MM.1S (cell line): ENCODE results near the gene ABCC11.

Experiments used
- DNase-seq: peaks from one replicate; pipeline ENCODE4 v3.0.0-alpha.2; 2015
- H2AFZ ChIP-seq: fragments of 300-600 bp; sonication (generic); 2 replicates; pipeline ENCODE4 v1.6.0; 2016; ENCODE audit warnings: antibody characterized with exemption, low read length
- H3F3A ChIP-seq: fragments of 300-600 bp; sonication (generic); 2 replicates; pipeline ENCODE4 v1.6.1; 2016; ENCODE audit warnings: mild to moderate bottlenecking, antibody characterized with exemption, low read length, moderate library complexity, mixed read lengths; ENCODE audit not compliant: insufficient read depth
- H3K27ac ChIP-seq: fragments of 300-600 bp; sonication (generic); 2 replicates; pipeline ENCODE4 v1.5.1; 2016; ENCODE audit warnings: mild to moderate bottlenecking, low read length
- H3K27me3 ChIP-seq: fragments of 300-600 bp; sonication (generic); replicated peaks from 2 replicates; pipeline ENCODE4 v1.6.0; 2016; ENCODE audit warnings: low read length; ENCODE audit not compliant: insufficient read depth
- H3K36me3 ChIP-seq: fragments of 300-600 bp; sonication (generic); replicated peaks from 2 replicates; pipeline ENCODE4 v1.6.1; 2016; ENCODE audit warnings: mild to moderate bottlenecking, low read length, mixed read lengths; ENCODE audit not compliant: insufficient read depth
- H3K4me1 ChIP-seq: fragments of 300-600 bp; sonication (generic); 2 replicates; pipeline ENCODE4 v1.6.1; 2016; ENCODE audit warnings: low read length, mixed read lengths
- H3K4me2 ChIP-seq: fragments of 300-600 bp; sonication (generic); 2 replicates; pipeline ENCODE4 v1.6.0; 2016; ENCODE audit warnings: low read depth, low read length
- H3K4me3 ChIP-seq: fragments of 300-600 bp; sonication (generic); 2 replicates; pipeline ENCODE4 v1.5.1; 2016; ENCODE audit warnings: low read length, mixed read lengths
- H3K79me2 ChIP-seq: fragments of 300-600 bp; sonication (generic); 2 replicates; pipeline ENCODE4 v1.6.1; 2016; ENCODE audit warnings: mixed run types, low read length, mixed read lengths
- H3K9ac ChIP-seq: fragments of 300-600 bp; sonication (generic); 2 replicates; pipeline ENCODE4 v1.6.1; 2016; ENCODE audit warnings: low read length, mixed read lengths
- H3K9me2 ChIP-seq: fragments of 300-600 bp; sonication (generic); replicated peaks from 2 replicates; pipeline ENCODE4 v1.6.1; 2016; ENCODE audit warnings: mild to moderate bottlenecking, low read length, mixed read lengths; ENCODE audit not compliant: insufficient read depth
- H3K9me3 ChIP-seq: fragments of 300-600 bp; sonication (generic); replicated peaks from 2 replicates; pipeline ENCODE4 v1.6.1; 2016; ENCODE audit warnings: mild to moderate bottlenecking, low read length, mixed read lengths; ENCODE audit not compliant: insufficient read depth
- H4K20me1 ChIP-seq: fragments of 300-600 bp; sonication (generic); 2 replicates; pipeline ENCODE4 v1.6.1; 2016; ENCODE audit warnings: mild to moderate bottlenecking, low read length, moderate library complexity, mixed read lengths; ENCODE audit not compliant: insufficient read depth
- EZH2 ChIP-seq: fragments of 300-600 bp; sonication (generic); optimal IDR thresholded peaks from 2 replicates; pipeline ENCODE3; 2017; ENCODE audit warnings: low read depth, mild to moderate bottlenecking, antibody characterized with exemption, low read length, mixed read lengths
- EZH2phosphoT487 ChIP-seq: fragments of 300-600 bp; sonication (generic); IDR thresholded peaks from 2 replicates; pipeline ENCODE4 v1.6.1; 2018; ENCODE audit warnings: antibody characterized with exemption, low read length
- TF ChIP-seq, protein P1 (sequence below): fragments of 300-600 bp; sonication (generic); IDR thresholded peaks from 2 replicates; pipeline ENCODE4 v1.5.1; 2016; ENCODE audit warnings: antibody characterized with exemption, low read length, mixed read lengths

The ABCC11 gene

DNA sequence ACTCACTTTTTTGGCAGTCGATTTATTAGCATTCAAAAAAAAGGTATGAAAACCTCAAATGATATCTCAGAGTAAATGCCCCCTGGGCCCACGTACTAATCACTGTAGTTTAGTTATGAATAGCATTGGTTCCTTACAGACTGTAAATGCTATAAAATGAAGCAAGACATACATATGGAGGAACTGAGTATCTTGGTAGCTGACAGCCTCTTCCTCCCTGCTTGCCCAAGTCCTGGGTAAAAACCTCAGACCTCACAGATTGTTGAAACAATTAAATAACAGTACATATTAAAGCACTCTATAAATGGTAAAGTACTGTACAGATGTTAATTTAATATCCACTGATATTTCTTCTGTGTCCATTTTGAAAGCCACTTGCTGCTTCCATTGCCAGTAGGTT is 33.2 kb upstream of the ABCC11 start:
- Histone ChIP-seq H3K9me2 (no peaks in the 10 kb centered on the region), H3K4me3 (no peak overlapping the region), H3K4me1 (peaks cover 8% of the 10 kb centered on the region; the same call in 1 of the 2 replicates), H4K20me1 (no peaks in the 10 kb centered on the region), H3K27me3 (no peaks in the 10 kb centered on the region), H3K36me3 (no peaks in the 10 kb centered on the region), H3K4me2 (no peak overlapping the region), H3F3A (peaks cover 7% of the 10 kb centered on the region; the same call in 1 of the 2 replicates), H3K27ac (no peak overlapping the region), H3K9ac (no peak overlapping the region), H2AFZ (no peak overlapping the region), H3K79me2 (no peaks in the 10 kb centered on the region; the same call in 1 of the 2 replicates), H3K9me3 (no peaks in the 10 kb centered on the region)
- DNase-seq = no peak
- TF ChIP-seq, protein P1, sequence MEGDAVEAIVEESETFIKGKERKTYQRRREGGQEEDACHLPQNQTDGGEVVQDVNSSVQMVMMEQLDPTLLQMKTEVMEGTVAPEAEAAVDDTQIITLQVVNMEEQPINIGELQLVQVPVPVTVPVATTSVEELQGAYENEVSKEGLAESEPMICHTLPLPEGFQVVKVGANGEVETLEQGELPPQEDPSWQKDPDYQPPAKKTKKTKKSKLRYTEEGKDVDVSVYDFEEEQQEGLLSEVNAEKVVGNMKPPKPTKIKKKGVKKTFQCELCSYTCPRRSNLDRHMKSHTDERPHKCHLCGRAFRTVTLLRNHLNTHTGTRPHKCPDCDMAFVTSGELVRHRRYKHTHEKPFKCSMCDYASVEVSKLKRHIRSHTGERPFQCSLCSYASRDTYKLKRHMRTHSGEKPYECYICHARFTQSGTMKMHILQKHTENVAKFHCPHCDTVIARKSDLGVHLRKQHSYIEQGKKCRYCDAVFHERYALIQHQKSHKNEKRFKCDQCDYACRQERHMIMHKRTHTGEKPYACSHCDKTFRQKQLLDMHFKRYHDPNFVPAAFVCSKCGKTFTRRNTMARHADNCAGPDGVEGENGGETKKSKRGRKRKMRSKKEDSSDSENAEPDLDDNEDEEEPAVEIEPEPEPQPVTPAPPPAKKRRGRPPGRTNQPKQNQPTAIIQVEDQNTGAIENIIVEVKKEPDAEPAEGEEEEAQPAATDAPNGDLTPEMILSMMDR = no peak
- TF ChIP-seq EZH2phosphoT487 (no peak), EZH2 (no peak)

DNA sequence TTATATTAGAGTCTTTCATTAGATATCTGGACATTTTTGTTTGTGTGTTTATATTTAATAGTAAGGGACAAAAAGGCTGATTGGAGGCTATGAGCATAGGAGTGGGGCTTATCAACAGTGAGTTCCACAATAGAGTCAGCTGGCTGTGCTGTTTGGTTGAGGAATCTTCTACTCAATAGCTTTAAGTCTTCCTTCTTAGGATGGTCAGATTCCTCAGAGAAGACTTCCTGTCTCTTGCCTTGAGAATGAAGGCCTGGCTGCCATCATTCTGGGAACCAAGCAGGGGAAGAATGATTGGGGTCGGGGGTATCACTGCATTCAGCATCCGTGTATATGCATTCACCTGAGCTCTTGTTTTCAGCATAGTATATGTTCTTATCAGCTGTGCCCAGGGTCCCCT is 31.9 kb upstream of the ABCC11 start:
- TF ChIP-seq, protein P1 = no peak
- TF ChIP-seq EZH2 = no peak
- TF ChIP-seq EZH2phosphoT487 = no peak

DNA sequence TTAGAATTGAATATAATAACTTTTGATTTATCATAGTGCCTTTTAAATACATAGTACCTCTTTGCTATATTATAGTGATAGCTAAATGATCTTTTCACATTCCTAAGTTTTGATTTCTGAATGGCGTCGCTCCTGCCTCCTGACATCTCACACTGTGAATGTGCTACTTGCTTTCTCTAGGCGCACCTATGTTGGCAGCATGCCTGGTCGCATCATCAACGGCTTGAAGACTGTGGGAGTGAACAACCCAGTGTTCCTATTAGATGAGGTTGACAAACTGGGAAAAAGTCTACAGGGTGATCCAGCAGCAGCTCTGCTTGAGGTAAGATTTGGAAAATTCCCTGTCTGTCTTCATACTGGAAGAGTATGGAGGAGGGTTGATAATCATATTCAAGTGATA is 29.8 kb upstream of the ABCC11 start:
- H3K36me3 ChIP-seq = no peaks in the 10 kb centered on the region

More for the DNA sequence above, 31.9 kb upstream of the ABCC11 start:
- no peaks in the 10 kb centered on the region for H3K9me2 ChIP-seq
- no peaks in the 10 kb centered on the region for H3F3A ChIP-seq
- DNase-seq = no peak
- no peak overlapping the region for H2AFZ ChIP-seq
- no peaks in the 10 kb centered on the region; the same call in 1 of the 2 replicates for H3K79me2 ChIP-seq
- no peak overlapping the region for H3K9ac ChIP-seq
- H3K4me2 ChIP-seq = no peak overlapping the region
- H3K36me3 ChIP-seq = no peaks in the 10 kb centered on the region
- H3K27ac ChIP-seq = no peak overlapping the region
- no peaks in the 10 kb centered on the region for H3K9me3 ChIP-seq
- no peak overlapping the region for H3K4me3 ChIP-seq
- no peaks in the 10 kb centered on the region for H3K4me1 ChIP-seq
- no peaks in the 10 kb centered on the region for H4K20me1 ChIP-seq
- no peaks in the 10 kb centered on the region for H3K27me3 ChIP-seq

More for the DNA sequence above, 29.8 kb upstream of the ABCC11 start:
- no peak overlapping the region for H3K4me2 ChIP-seq
- H3K79me2 ChIP-seq = no peaks in the 10 kb centered on the region; the same call in 1 of the 2 replicates
- no peak overlapping the region for H3K9ac ChIP-seq
- no peaks in the 10 kb centered on the region for H3K4me1 ChIP-seq
- no peaks in the 10 kb centered on the region for H3K9me3 ChIP-seq
- no peak overlapping the region for H3K4me3 ChIP-seq
- no peaks in the 10 kb centered on the region for H4K20me1 ChIP-seq
- TF ChIP-seq EZH2phosphoT487 (no peak), EZH2 (no peak)
- TF ChIP-seq, protein P1 = no peak
- H3K27me3 ChIP-seq = no peaks in the 10 kb centered on the region
- no peak overlapping the region for H3K27ac ChIP-seq
- H3F3A ChIP-seq = no peaks in the 10 kb centered on the region
- H2AFZ ChIP-seq = no peak overlapping the region
- DNase-seq = no peak
- H3K9me2 ChIP-seq = no peaks in the 10 kb centered on the region
